ENCODE results near the gene SLC1A7.

The SLC1A7 gene

DNA sequence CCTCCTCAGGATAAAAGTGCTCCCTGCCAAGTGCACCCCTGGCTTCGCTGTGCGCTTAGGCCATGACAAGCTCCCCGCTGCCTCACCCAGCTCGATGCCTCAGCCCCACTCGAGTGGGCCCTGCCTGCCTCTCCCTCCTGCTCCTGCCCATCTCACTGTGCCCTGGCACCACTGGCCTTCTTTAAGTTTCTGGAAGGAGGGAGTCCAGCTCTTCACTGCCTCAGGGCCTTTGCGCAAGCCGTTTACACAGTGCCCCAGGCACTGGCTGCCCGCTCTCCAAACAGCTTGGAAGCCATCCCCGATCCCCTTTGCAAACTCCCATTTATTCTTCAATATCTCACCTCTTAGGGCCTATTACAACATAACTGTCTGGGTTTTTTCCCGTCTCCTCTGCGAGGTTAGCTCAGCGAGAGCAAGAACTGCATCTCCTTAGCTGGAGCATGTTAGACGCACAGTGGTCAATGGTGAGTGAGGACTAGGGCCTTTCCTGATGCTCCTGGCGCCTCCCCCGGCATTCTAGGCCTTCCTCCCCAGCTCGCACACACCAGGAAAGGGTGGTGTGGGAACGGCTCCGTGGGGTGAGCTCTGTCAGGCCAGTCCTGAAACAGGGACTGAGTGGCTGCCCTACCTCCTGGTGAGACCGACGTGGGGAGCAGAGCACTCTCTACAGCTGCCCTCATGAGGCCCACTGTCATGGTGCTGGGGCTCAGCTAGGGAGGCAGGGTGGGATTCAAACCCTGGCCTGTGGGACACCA is 48.5 kb downstream of the SLC1A7 start:
- no peak overlapping the region for H3K4me3 ChIP-seq (ENCODE audit: low read depth, low read length)
- TF ChIP-seq, protein P1, sequence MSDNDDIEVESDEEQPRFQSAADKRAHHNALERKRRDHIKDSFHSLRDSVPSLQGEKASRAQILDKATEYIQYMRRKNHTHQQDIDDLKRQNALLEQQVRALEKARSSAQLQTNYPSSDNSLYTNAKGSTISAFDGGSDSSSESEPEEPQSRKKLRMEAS (IDR thresholded peaks at IDR 0.05; ENCODE audit: low read depth, low read length): no peak
- TF ChIP-seq POLR2A (IDR thresholded peaks at IDR 0.05; ENCODE audit: extremely low read depth, insufficient read length): no peak
- TF ChIP-seq, protein P2, sequence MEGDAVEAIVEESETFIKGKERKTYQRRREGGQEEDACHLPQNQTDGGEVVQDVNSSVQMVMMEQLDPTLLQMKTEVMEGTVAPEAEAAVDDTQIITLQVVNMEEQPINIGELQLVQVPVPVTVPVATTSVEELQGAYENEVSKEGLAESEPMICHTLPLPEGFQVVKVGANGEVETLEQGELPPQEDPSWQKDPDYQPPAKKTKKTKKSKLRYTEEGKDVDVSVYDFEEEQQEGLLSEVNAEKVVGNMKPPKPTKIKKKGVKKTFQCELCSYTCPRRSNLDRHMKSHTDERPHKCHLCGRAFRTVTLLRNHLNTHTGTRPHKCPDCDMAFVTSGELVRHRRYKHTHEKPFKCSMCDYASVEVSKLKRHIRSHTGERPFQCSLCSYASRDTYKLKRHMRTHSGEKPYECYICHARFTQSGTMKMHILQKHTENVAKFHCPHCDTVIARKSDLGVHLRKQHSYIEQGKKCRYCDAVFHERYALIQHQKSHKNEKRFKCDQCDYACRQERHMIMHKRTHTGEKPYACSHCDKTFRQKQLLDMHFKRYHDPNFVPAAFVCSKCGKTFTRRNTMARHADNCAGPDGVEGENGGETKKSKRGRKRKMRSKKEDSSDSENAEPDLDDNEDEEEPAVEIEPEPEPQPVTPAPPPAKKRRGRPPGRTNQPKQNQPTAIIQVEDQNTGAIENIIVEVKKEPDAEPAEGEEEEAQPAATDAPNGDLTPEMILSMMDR (IDR thresholded peaks at IDR 0.05; ENCODE audit: low read depth, low read length): no peak
- TF ChIP-seq MYC (IDR thresholded peaks at IDR 0.05; ENCODE audit: low read depth, low read length): no peak
- no peak for DNase-seq (ENCODE audit: low read depth)

DNA sequence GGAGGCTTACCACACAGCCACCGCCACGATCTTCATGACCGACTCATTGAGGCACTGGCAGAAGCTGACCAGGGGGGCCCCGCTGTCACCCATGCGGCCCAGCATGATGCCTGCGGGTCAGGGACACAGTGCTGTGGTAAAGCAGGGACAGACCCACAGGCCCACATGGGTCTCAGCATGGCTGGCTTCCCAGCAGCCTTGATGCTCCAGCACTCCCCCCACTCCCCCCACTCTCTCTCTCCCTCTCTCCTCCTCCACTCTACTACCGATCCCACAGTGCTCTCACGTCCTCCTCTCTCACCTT is 49.0 kb downstream of the SLC1A7 start:
- no peak overlapping the region for H3K4me3 ChIP-seq (ENCODE audit: low read depth, low read length)
- no peak for DNase-seq (ENCODE audit: low read depth)
- TF ChIP-seq POLR2A (IDR thresholded peaks at IDR 0.05; ENCODE audit: extremely low read depth, insufficient read length) (no peak), MYC (IDR thresholded peaks at IDR 0.05; ENCODE audit: low read depth, low read length) (no peak)
- TF ChIP-seq, protein P1 (IDR thresholded peaks at IDR 0.05; ENCODE audit: low read depth, low read length): no peak
- TF ChIP-seq, protein P2 (IDR thresholded peaks at IDR 0.05; ENCODE audit: low read depth, low read length): no peak

DNA sequence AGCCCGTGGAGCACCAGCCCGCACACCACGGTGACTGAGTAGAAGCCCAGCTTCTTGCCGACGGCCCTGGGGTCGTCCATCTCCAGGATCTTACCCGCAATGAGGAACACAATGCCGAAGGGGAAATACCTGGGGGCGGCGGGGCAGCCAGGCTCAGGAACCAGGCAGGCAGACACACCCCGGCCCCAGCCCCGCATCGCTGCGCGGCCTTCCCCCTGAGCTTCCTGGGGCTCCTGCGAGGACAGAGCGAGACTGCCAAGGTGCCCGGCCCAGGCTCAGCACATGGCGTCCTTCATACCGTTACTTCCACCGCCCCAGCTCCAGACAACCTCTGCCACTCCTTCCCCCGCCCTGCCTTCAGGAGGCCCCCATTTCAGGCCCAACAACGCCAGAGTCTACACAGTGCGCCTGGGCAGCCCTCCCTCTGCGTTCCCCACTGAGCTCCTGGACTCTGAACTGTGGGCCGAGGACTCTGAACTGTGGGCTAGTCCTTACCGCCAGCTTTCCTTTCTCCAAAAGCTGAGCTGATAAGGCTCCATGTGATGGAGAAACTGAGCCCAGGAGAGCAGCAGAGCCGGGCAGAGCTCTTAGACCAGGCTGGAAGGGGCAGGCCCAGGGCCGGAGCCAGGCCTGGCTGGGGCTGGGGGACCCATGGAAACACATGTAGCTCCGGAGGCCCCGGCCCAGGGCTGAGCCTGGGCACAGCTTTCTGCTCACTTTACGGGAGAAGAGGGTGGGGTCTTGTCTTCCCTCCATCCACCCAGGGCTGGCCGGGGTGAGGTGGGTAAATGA is 49.6 kb downstream of the SLC1A7 start:
- TF ChIP-seq, protein P1 (IDR thresholded peaks at IDR 0.05; ENCODE audit: low read depth, low read length): no peak
- H3K4me3 ChIP-seq (ENCODE audit: low read depth, low read length): no peak overlapping the region
- DNase-seq (ENCODE audit: low read depth): no peak

DNA sequence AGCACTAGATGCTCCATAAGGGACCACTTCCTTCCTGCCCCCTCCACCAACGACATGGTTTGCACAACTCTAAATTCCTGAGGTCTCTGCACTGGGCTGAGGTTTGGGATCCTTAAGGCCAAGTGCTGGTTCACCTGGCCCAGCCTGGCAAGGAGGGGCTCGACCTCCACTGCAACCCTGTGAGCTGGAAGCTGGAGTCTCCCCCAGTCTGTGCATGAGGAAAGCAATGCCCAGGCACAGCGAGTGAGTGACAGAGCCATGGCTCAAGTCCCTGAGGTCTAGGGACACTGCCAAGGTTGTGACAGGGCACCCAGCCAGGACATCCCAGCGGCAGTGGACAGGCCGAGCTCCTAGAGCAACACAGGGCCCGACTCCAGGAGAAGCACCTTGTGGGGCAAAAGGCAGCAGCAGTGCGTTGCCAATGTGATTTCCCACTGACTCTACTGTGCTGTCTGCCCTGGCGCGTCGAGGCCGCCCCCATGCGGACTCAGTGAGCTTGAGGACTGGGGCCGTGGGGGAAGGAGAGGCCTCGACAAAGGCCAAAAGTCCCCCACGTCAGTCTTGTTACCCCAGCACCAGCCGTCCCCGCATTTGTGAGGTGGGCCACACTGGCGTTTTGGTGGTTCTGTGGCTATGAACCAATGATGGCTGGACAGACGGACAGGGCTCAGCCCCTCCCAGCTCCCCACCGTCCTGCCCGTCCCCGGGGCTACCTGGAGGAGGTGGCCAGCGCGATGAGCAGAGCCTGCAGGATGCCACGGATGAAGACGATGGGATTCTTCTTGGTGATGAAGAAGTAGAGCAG is 50.4 kb downstream of the SLC1A7 start:
- TF ChIP-seq, protein P2 (IDR thresholded peaks at IDR 0.05; ENCODE audit: low read depth, low read length): no peak
- TF ChIP-seq POLR2A (IDR thresholded peaks at IDR 0.05; ENCODE audit: extremely low read depth, insufficient read length) (no peak), MYC (IDR thresholded peaks at IDR 0.05; ENCODE audit: low read depth, low read length) (no peak)
- TF ChIP-seq, protein P1 (IDR thresholded peaks at IDR 0.05; ENCODE audit: low read depth, low read length): no peak
- DNase-seq (ENCODE audit: low read depth): no peak
- no peak overlapping the region for H3K4me3 ChIP-seq (ENCODE audit: low read depth, low read length)

DNA sequence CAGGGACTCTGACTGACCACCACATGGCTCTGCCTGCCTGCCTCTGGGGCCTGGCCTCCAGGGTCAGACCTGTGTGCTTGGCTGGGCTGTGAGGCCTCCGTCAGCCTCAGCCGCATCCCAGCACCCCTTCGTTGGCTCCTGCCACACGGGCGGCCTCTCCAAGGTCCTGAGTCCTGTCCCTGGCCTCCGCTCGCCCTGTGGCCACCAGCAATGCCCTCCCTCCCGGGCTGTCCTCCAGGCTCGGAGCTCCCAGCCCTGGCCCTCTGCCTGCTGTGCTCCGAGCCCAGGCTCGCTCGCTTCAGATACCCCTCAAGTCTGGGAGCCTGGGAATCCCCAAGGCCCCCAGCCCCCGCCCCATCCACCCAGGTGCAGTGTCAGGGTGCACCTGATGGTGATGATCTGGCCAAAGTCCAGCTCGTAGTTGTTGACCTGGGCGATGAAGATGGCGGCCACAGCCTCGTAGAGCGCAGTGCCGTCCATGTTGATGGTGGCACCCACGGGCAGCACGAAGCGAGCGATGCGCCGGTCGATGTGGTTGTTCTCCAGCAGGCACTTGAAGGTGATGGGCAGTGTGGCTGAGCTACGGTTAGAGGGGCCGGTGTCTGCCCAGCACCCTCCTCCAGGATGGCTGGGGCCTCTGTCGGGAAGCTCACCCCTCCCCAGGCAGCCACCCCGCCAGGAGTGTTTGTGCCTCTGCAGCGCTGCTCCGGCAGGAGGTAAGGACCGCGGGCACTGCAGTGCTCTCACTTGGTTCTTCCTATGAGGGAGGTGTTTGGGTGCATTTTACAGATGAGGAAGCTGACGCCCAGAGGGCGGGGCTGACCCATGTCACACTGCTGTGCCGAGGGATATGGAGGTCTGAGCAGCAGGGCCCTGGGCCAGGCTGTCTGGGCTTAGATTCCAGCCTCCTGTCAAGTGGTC is 52.0 kb downstream of the SLC1A7 start:
- peak; percentile 43 for DNase-seq (ENCODE audit: low read depth)
- no peak overlapping the region for H3K4me3 ChIP-seq (ENCODE audit: low read depth, low read length)
- TF ChIP-seq, protein P2 (IDR thresholded peaks at IDR 0.05; ENCODE audit: low read depth, low read length): no peak
- TF ChIP-seq POLR2A (IDR thresholded peaks at IDR 0.05; ENCODE audit: extremely low read depth, insufficient read length): peak; percentile 35
- TF ChIP-seq MYC (IDR thresholded peaks at IDR 0.05; ENCODE audit: low read depth, low read length): no peak
- TF ChIP-seq, protein P1 (IDR thresholded peaks at IDR 0.05; ENCODE audit: low read depth, low read length): no peak

All from NB4 (cell line).